ENCODE measurements around the gene IL1RL1.
"Not testable (repeated sequence)": the region's sequence is repeated elsewhere in the genome, so short reads cannot be mapped to it uniquely, and the experiment has no call there.

Gene IL1RL1

GRCh38 chr2:102294802-102295489 is 16.4 kb upstream of the IL1RL1 start:
- no peak for DNase-seq

- no peak for DNase-seq
These were observed 15.8 kb upstream of the IL1RL1 start for GRCh38 chr2:102295566-102295965.

- DNase-seq, result no peak
These were observed 14.9 kb upstream of the IL1RL1 start for GRCh38 chr2:102296449-102296848.

- DNase-seq, result no peak
These were observed 13.5 kb upstream of the IL1RL1 start for GRCh38 chr2:102297891-102298290.

- no peak for DNase-seq
These were observed 9.4 kb upstream of the IL1RL1 start for GRCh38 chr2:102301867-102302362.

- no peak for DNase-seq
These were observed 8.9 kb upstream of the IL1RL1 start for GRCh38 chr2:102302458-102302857.

- DNase-seq, result no peak
These were observed 7.8 kb upstream of the IL1RL1 start for GRCh38 chr2:102303589-102303988.

GRCh38 chr2:102304268-102304667 is 7.1 kb upstream of the IL1RL1 start:
- DNase-seq, result no peak

GRCh38 chr2:102304711-102305611 is 6.4 kb upstream of the IL1RL1 start:
- DNase-seq, result no peak

GRCh38 chr2:102306125-102306524 is 5.2 kb upstream of the IL1RL1 start:
- DNase-seq, result no peak

- no peak for DNase-seq
These were observed 1.7 kb downstream of the IL1RL1 start for GRCh38 chr2:102313025-102313424.

GRCh38 chr2:102313471-102313870 is 2.1 kb downstream of the IL1RL1 start:
- no peak for DNase-seq

- no peak for DNase-seq
These were observed 2.6 kb downstream of the IL1RL1 start for GRCh38 chr2:102313950-102314349.

GRCh38 chr2:102315921-102316320 is 4.6 kb downstream of the IL1RL1 start:
- DNase-seq, result no peak

GRCh38 chr2:102317715-102318114 is 6.4 kb downstream of the IL1RL1 start:
- no peak for DNase-seq

- DNase-seq, result no peak
These were observed 7.1 kb downstream of the IL1RL1 start for GRCh38 chr2:102318437-102318836.

GRCh38 chr2:102321941-102322719 is 10.8 kb downstream of the IL1RL1 start:
- DNase-seq, result no peak

GRCh38 chr2:102324914-102325313 is 13.6 kb downstream of the IL1RL1 start:
- not testable (repeated sequence) for DNase-seq

GRCh38 chr2:102331311-102331980 is 20.1 kb downstream of the IL1RL1 start:
- no peak for DNase-seq

GRCh38 chr2:102334486-102334885 is 23.1 kb downstream of the IL1RL1 start:
- no peak for DNase-seq

- DNase-seq, result no peak
These were observed 24.6 kb downstream of the IL1RL1 start for GRCh38 chr2:102335871-102336366.

GRCh38 chr2:102336502-102336945 is 25.2 kb downstream of the IL1RL1 start:
- DNase-seq, result no peak

Data from left hindlimb (tissue), 1 donor.